GM18951 (cell line): Measurements from ENCODE around the gene RXRA.

Source experiments
- POLR2A ChIP-seq: IDR thresholded peaks from 4 replicates; pipeline ENCODE4 v1.6.1; 2011; ENCODE audit warnings: mild to moderate bottlenecking; ENCODE audit not compliant: insufficient read length, insufficient read depth; ENCODE audit errors: extremely low read depth
- in situ Hi-C: fragments of 300-500 bp; cut with MboI; formaldehyde crosslinking; loops from one replicate; pipeline ENCODE4 v1.12.0; 2022; ENCODE audit warnings: low sequenced_read_pairs, mixed read lengths, inconsistent platforms; ENCODE audit not compliant: unreplicated experiment

RXRA gene

DNA sequence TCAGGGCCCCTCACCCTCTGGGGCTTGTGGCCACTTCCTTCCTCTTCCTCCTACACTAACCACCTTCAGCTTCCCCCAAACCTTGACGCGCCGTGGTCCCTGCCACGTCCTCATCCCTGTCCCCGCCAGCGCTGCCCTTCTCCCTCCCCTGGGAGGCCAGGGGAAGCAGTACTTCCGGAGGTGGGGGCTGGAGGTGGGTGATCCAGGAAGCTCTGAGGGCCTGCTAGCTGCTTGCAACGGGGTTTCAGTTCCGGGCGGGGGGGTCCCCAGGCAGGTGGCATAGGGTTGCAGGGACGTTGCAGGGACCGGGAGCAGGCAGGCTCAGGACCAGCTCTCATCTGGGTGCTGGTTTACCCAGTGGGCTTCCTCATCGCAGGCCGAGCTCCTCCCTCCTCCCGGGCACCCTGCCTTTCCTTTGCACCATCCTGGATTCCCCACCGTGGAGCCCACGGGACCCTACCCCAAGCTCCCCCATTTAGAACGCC is 70.0 kb downstream of the RXRA start:
- TF ChIP-seq POLR2A, result peak; percentile 50
- in situ Hi-C loops, result no loop called here

DNA sequence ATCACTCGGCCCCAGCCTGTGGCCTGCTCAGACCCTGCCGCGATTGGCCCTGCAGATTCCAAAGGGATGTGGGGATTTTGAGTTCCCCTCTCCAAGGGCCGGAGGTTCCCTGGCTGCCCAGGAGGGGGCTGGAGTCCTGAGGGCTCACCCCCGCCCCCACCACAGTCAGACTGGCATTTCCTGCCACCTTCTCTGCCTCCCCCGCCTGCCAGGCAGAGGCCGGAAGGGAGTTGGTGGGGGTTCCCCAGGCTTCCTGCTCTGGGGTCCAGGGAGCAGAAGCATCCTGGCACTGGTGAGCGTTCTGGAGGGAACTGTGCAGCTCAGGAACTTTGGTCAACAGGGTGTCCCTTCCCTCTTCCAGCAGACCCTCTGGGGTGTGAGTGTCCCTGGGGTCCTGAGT is 70.6 kb downstream of the RXRA start:
- no peak for TF ChIP-seq POLR2A
- in situ Hi-C loops, result no loop called here

DNA sequence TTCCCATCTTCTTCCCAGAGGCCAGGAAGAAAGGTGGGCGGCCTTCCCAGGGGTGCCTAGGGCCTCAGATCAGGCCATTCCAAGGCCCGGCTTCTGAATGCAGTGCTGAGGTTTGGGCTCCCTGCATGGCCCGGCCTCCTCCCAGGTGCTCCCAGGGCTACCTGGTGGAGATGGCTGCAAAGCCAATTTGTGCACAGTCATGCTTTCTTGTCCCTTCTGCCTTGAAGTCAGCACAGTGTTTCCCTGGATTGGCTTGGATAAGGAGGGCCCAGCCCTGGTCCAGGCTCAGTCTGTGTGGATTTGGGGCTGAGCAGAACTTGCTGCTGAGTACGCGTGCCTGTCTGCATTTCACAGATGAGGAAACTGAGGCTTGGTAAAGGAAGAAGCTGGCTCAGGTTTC is 72.5 kb downstream of the RXRA start:
- no peak for TF ChIP-seq POLR2A
- in situ Hi-C loops, result no loop called here

DNA sequence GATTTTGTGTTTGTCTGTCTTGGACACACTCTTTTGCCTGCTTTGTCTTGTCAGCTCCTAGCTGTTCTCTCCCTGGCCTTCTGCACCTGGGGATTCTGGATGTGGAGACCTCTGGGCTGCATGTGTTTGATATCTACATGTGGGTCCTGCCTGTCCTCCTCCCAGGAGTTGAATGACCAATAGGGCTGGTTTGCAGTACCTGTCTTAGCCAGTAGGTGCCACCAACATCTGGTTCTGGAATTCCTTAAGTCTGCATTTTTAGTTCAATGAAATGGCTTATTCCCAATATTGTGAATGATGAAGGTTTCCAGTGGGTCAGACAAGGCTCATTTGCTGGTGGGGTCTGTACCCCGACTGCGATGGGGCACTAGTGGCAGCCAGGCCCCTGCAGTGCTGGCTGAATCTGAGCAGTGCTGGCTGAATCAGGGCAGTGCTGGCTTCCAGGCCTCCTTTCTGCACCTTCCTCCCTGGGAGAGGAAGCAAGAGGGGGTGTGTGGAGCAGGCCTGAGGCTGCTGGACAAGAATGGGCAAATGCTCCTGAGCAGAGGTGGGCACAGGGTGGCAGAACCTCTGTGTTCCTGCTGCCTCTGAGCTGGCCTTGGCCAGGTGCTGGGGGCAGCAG is 73.3 kb downstream of the RXRA start:
- in situ Hi-C loops, result no loop called here
- no peak for TF ChIP-seq POLR2A

DNA sequence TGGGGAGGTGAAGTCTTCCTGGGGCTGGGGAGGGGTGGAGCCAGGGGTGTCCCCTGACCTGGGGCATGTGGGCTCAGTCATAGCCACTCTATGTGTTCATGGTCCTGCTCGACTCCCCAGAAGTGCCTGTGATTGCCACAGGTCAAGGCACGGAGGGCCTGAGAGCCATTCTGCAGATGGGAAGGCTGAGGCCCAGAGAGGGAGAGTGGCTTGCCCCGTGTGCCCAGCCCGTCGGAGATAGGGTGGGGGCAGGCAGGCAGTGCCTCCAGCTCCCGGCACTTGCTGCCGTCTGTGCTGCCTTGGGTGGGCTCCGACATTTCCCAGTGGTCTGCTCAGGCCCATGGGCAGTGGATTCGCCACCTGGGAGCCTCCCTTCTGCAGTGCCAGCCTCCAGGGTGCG is 74.0 kb downstream of the RXRA start:
- in situ Hi-C loops, result no loop called here
- no peak for TF ChIP-seq POLR2A

DNA sequence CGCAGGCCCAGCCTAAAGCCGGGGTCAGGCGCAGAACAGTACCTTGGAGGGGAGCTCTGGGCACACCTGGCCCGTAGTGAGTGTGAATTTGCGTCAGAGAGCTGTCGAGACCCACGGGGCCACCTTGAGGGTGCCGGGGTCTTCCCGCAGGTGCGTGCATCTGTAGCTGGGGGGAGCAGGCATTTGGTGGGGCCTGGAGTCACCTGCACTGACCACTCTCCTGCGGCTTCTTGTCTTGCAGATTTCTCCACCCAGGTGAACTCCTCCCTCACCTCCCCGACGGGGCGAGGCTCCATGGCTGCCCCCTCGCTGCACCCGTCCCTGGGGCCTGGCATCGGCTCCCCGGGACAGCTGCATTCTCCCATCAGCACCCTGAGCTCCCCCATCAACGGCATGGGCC is 75.1 kb downstream of the RXRA start:
- no peak for TF ChIP-seq POLR2A
- in situ Hi-C loops, result no loop called here

DNA sequence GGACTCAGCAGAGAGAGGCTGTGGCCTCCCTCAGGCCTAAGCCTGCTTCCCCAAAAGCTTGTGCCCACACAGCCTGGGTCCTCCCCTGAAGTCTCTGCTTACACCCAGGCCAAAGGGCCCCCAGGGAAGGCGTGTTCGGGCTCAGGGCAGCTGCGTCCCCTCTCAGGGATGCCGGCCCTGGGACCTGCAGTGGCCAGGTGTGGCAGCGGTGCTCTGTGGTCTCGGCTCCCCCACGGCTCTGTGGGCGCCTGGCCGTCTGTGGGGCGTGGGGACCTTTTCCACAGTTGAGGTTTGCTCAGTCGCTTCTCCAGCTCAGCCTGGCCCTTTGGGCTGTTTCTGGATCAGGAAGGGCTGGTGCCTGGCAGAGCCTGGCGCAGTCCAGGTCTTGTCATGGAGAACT is 75.9 kb downstream of the RXRA start:
- no peak for TF ChIP-seq POLR2A
- in situ Hi-C loops, result no loop called here

DNA sequence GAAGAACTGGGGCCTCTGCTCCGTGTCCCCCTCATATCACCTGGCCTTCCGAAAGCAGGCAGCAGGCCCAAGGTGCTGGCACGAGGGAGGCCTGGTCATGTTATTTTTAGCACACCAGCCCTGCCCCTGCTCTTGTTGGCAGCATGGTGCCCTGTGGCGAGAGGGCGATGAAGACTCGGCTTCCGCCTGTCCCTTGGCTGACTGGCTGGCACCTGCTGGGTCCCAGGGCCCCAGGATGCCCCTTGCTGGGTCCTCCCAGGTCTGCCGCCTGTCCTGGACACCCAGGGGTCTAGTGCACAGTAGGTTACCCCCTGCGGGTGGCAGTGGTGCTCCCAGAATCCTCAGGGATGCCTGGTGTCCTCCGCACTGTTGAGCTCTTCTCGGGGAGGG is 77.0 kb downstream of the RXRA start:
- TF ChIP-seq POLR2A, result no peak
- in situ Hi-C loops, result no loop called here

DNA sequence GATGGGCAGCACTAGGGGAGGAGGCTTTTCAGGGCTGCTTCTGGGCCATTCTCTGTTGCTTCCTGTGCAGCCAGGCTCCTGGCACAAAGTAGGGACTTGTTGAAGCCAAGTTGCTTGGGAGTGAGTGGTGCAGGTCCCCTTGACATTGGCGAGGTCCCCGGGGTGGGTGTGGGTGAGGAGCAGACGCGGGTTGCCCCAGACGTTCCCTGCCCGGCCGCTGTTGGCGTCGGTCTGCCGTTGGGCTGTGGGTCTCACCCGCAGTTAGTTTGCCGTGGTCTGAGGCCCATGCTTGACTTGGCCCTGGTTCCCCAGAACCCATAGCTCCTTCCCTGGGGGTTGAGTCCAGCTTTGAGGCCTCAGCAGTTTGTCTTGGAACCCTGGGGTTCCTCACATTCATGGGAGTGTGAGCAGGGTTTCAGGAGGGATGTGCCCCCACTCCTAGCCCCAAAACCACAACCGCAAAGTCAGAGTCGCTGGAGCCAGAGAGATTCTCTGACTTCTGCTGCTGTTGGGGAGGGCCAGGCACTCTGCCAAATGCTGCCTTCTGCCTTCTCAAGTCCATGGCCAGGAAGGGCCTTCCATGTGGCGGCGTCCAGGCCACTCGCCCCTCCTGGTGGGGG is 77.5 kb downstream of the RXRA start:
- in situ Hi-C loops, result no loop called here
- no peak for TF ChIP-seq POLR2A

DNA sequence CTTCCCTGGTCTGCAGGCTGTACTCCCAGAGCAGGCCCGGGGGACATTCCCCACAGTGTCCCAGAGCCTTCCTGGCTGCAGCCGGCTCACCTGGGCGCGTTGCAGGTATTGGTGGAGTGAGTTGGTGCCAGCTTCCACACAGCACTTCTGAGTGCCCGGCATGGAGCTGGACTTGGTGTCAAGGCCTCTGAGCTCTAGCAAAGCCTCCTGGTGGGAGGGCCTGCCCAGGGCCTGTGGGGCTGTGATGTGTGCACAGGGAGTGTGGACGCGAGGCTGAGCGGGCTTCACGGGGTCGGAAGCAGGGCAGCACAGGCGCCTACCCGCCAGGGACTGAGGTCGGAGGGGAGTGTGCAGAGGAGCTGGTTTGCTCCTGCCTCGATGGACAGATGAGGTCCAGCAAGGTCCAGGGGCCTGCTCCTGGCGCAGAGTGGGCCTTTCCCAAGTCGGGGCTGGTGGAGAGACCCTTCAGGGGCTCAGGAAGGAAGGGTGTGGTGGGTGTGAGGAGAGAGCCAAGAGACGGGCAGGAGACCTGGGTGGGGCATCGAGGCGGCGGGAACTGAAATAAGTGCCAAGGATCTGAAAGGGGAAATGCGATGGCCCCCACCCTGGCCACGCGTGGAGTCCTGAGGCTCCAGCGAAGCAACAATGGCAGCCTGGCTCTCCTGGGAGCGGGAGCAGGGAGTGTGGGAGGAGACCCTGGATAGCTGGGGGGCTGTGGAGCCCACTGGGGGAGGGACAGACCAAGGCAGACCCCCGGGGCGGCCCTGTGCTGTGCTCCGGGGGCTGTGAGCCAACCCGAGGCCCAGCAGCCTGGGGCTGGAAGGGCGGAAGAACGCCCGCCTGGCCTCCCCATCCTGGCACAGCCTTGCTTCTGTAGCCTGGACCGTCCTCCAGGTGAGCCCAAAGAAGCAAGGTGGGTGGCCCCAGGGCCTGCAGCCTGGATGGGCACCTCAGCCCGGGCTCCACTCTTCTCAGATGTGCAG is 78.4 kb downstream of the RXRA start:
- in situ Hi-C loops, result no loop called here
- no peak for TF ChIP-seq POLR2A

DNA sequence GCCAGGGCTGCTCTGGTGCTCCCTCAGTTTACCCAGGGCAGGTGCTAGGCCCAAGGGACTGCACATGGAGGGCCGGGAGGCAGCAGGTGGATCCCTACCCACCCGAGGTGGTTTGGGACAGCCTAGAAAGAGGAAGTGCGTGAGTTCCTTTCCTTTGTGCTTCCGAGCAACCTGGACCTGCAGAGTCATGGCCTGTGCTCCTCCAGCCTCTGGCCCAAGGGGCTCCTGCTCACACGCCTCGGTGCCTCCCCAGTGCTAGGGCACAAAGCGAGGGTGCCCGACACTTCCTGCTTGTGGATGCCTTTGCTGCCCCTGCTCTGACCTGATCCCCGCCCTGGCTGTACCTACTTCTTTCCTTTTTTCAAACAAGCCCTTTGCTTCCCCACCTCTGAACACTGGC is 79.3 kb downstream of the RXRA start:
- TF ChIP-seq POLR2A, result no peak

DNA sequence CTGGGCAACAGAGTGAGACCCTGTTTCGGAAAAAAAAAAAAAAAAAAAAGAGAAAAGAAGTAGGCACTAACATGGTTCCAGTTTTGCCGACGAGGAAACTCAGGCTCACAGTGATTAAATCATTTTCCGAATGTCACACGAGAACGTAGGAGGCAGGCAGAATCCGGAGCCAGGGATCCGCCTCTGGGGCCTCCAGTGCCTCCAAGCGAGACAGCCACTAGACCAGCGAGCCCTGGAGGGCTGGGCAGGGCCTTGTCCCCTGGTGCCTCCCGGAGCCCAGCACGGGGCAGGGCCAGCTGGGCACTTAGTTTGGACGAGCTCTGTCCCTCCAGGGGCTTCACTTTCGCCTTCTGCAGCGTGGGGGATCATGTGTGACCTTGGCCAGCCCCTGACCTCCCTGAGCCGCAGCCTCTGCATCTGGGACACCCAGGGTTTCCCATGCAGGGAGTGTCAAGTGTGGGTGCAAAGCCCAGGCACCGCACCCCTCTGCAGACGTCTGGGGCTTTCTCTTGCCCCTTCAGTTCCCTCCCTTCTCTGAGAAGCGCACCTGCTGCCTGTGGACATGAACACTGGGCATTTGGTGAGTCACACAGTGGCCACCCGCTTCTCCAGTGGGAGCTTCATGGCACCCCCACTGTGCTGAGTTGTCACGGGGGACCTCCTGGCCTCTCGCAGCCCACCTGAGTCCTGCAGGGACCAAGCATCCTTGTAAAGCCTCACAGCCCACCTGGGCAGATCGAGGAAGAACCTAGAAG is 80.3 kb downstream of the RXRA start:
- TF ChIP-seq POLR2A, result no peak
- in situ Hi-C loops, result no loop called here

More for the DNA sequence above, 79.3 kb downstream of the RXRA start:
- in situ Hi-C loops, result no loop called here

DNA sequence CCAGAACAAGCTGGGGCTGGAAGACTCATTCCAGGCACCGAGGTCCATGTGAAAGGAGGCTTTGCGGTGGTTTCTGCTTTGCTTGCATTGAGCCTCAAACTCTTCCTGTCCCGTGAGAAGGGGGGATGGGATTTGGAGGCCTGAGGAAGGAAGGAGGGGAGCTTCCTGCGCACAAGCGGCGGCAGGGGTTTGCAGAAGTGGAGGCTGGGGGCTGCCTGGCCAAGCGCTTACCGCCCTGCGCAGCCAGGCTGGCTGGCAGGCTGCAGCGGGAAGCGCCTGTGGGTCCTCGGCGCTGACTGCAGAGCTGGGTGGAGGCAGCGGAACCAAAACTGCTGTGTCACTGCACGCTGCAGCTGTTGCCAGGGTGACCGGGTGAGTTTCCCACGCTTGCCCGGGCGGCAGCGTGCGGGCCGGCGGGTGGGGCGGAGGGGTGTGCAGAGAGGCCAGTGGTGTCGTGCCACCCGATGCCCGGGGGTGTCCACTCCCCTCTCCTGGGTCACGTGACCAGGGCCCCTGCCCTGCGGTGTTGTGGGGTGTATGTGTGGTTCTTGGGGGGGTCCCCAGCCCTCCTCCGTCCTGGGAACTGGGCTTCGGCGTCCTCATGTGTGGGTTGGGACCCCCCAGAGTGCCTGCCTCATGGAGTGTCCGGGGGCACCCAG is 81.0 kb downstream of the RXRA start:
- TF ChIP-seq POLR2A, result peak; percentile 56
- in situ Hi-C loops, result no loop called here

DNA sequence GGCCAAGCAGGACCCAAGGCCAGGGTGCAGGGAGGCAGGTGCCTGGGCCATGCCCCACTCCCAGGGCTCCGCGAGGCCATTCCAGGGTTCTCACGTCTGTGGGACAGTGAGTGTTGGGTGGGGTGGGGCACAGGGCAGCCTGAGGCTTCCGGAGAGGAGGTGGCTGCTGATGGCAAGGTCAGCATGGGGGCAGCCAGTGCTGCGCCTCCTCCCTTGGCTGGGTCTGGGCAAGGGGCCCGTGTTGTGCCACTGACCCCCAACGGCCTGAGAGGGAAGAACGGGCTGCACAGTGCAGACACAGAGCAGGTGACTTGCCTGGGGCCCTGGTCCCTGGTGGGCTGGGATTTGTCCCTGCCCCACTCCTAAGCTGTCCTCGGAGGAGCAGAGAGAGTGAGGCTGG is 82.1 kb downstream of the RXRA start:
- in situ Hi-C loops, result no loop called here
- no peak for TF ChIP-seq POLR2A
